Upper lobe of left lung (tissue), 6 donors: Measurements from ENCODE around the gene LMTK2. TPM values are rescaled to one million over a fixed set of nuclear protein-coding genes. Genes with fewer than 3 reads are reported as not detected.

ENCODE experiments used
- ATAC-seq, 2 donors: fragments of 200-7000 bp; cut with Tn5 transposase; one replicate each; pipeline ENCODE4 v1.9.1; 2022; ENCODE audit warnings: mild to moderate bottlenecking in 2 of 2, moderate library complexity in 2 of 2; ENCODE audit not compliant: low FRiP score in 2 of 2
- DNase-seq, 2 donors: peaks; one replicate each; pipeline ENCODE4 v3.0.0-alpha.2; 2019 to 2020
- H3K27ac ChIP-seq, 4 donors: fragments of 200-600 bp; sonication (generic); one replicate each; pipeline ENCODE4 v1.5.1; 2016 to 2019
- H3K27me3 ChIP-seq, 4 donors: fragments of 200-600 bp; sonication (generic); one replicate each; pipeline ENCODE4 v1.5.1; 2017 to 2019
- H3K36me3 ChIP-seq, 4 donors: fragments of 200-600 bp; sonication (generic); one replicate each; pipeline ENCODE4 v1.5.1; 2016 to 2019
- H3K4me1 ChIP-seq, 4 donors: fragments of 200-600 bp; sonication (generic); one replicate each; pipeline ENCODE4 v1.5.1; 2018 to 2019
- H3K4me3 ChIP-seq, 4 donors: fragments of 200-600 bp; sonication (generic); one replicate each; pipeline ENCODE4 v1.5.1; 2017 to 2019; ENCODE audit warnings: mild to moderate bottlenecking in 2 of 4, moderate library complexity in 1 of 4
- H3K9me3 ChIP-seq, 4 donors: fragments of 200-600 bp; sonication (generic); one replicate each; pipeline ENCODE4 v1.5.1; 2018 to 2019
- EP300 ChIP-seq, 4 donors: sonication (generic); formaldehyde crosslinking; IDR thresholded peaks; one replicate each; pipeline ENCODE4 v1.5.1; 2017; ENCODE audit warnings: antibody characterized with exemption in 4 of 4, control low read depth in 2 of 4
- POLR2A ChIP-seq, 4 donors: fragments of 450-650 bp; IDR thresholded peaks; one replicate each; pipeline ENCODE4 v1.5.1; 2016 to 2017; ENCODE audit warnings: antibody characterized with exemption in 4 of 4, mild to moderate bottlenecking in 2 of 4
- POLR2AphosphoS5 ChIP-seq, 2 donors: sonication (generic); formaldehyde crosslinking; IDR thresholded peaks; one replicate each; pipeline ENCODE4 v1.5.1; 2017; ENCODE audit warnings: antibody characterized with exemption in 2 of 2
- WGBS, 2 donors: methylation state at CpG; one replicate each; pipeline ENCODE4 v1.1.5; 2017 to 2018; 5-methylcytosine and 5-hydroxymethylcytosine counted together
- total RNA-seq, 6 donors: library from RNA; depleted of rRNA in 4 of 6; stranded (reverse); fragments of >200 nt in 4 of 6; gene quantifications; one replicate each; pipeline versions ENCODE4 v1.1.0 to v1.2.1, GENCODE V29; 2016 to 2021
- TF ChIP-seq, protein P1 (sequence below), 6 experiments: fragments of 450-650 bp in 4 of 6; fragments of 200-600 bp in 2 of 6; sonication (generic) in 2 of 6; IDR thresholded peaks; one replicate each; pipeline ENCODE4 v1.5.1; 2016 to 2019; ENCODE audit warnings: antibody characterized with exemption in 6 of 6
- donor health status: DM: no; HTN: no; CAD: no; lungs with moderate emphysema.
- donor health status: DM: no; HTN: yes; CAD: no; lungs with severe emphysema.

LMTK2 gene
- total RNA-seq, 6 donors from 2014 or later: 27.6 to 65.8 (median 37.5) TPM

DNA sequence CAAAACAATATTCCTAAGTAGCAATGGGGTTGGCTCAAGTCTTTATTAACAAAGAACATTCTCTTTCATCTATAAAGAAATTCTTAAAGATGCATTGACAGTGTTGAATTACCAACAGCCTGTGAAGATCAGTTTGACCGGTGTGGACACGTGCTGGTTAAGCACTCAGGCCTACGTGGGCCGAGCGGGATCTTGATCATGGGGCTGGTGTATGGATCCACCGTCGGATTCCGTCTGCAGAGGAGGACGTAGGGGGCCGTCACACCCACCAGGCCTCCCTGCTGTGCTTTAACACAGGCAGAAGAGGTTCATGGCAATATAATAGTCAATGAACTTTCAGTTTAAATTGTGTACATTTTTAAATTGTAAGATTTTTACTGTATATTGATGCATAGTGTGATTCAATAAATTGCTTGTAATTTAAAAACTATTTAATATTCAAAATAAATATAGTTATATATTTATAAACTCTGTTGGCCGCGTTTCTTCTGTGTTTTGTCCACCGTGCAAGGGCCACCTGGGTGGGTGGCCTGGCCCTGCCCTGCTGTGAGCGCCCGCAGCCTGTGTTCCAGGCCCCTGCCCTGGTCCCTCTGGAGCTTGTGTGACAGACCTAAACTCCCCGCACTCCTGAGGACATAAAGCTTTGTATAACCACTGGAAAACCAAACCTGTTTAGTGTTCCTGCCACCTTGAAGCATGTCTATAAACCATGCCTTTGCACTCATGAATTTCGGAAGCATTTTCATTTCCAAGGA, 102.7 kb downstream of the LMTK2 start:
- H3K4me1 ChIP-seq: peaks cover 4 to 18% (median 10%) of the 10 kb centered on the region in 4 donors
- peak in 1 of 2 donors; percentile 16 for DNase-seq
- H3K36me3 ChIP-seq: peaks cover 9 to 35% (median 29%) of the 10 kb centered on the region in 4 donors
- no peak overlapping the region for H3K4me3 ChIP-seq
- TF ChIP-seq EP300 (IDR thresholded peaks at IDR 0.05) (no peak), POLR2A (IDR thresholded peaks at IDR 0.05) (no peak), POLR2AphosphoS5 (IDR thresholded peaks at IDR 0.05) (no peak)
- TF ChIP-seq, protein P1, sequence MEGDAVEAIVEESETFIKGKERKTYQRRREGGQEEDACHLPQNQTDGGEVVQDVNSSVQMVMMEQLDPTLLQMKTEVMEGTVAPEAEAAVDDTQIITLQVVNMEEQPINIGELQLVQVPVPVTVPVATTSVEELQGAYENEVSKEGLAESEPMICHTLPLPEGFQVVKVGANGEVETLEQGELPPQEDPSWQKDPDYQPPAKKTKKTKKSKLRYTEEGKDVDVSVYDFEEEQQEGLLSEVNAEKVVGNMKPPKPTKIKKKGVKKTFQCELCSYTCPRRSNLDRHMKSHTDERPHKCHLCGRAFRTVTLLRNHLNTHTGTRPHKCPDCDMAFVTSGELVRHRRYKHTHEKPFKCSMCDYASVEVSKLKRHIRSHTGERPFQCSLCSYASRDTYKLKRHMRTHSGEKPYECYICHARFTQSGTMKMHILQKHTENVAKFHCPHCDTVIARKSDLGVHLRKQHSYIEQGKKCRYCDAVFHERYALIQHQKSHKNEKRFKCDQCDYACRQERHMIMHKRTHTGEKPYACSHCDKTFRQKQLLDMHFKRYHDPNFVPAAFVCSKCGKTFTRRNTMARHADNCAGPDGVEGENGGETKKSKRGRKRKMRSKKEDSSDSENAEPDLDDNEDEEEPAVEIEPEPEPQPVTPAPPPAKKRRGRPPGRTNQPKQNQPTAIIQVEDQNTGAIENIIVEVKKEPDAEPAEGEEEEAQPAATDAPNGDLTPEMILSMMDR (IDR thresholded peaks at IDR 0.05): no peak
- ATAC-seq: no peak
- no peaks in the 10 kb centered on the region for H3K9me3 ChIP-seq
- no peak overlapping the region for H3K27ac ChIP-seq
- peaks cover 0 to 12% (median 0%) of the 10 kb centered on the region in 4 donors for H3K27me3 ChIP-seq
- WGBS, 2 donors: 94% methylated on average over 17 of the region's 17 CpGs

- ATAC-seq (no peak), DNase-seq (peak; percentile 46 to 82)
- H3K4me1 ChIP-seq: peaks cover 4 to 18% (median 7%) of the 10 kb centered on the region in 4 donors
- WGBS, 2 donors: 6 to 11% methylated on average over 7 to 16 of the region's 49 CpGs
- peaks cover 5 to 25% (median 20%) of the 10 kb centered on the region in 4 donors for H3K36me3 ChIP-seq
- H3K27me3 ChIP-seq: peaks cover 0 to 12% (median 0%) of the 10 kb centered on the region in 4 donors
- TF ChIP-seq POLR2AphosphoS5 (IDR thresholded peaks at IDR 0.05) (no peak), POLR2A (IDR thresholded peaks at IDR 0.05) (no peak)
- TF ChIP-seq, protein P1 (IDR thresholded peaks at IDR 0.05): no peak
- peak overlapping the region; percentile 16 to 50 (median 42) for H3K4me3 ChIP-seq
- no peak overlapping the region for H3K27ac ChIP-seq
- H3K9me3 ChIP-seq: no peaks in the 10 kb centered on the region
Observed at GRCh38 chr7:98210513-98211220, 104.0 kb downstream of the LMTK2 start.

DNA sequence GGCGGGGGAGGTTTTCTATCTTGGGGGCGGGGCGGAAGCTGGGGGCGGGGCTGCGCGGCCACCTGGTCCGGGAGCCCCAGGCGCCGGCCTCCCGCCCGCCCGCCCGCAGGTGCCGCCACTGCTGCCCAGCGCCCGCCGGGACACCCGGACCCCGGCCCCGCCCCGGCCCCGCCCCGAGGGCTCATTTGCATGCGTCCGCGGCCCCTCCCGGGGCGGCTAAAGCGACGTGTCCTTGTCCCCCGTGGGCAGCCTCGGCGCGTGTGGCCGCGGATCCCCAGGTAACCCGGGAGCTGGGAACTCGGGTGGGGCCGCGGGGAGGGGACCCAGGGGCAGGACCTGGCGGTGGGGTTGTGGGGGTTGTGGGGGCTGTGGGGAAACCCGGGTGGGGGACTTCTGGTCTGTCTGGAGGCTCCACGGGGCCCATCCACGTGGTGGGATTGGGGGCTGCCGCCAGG, 104.6 kb downstream of the LMTK2 start, which contains the start of gene BHLHA15:
TSS of gene BHLHA15 (plus strand) at position 219 of the 455 bp plus-strand sequence. CDS start 871 bp downstream, outside the sequence.
- TF ChIP-seq, protein P1 (IDR thresholded peaks at IDR 0.05): no peak
- TF ChIP-seq EP300 (IDR thresholded peaks at IDR 0.05): no peak
- no peak for TF ChIP-seq POLR2AphosphoS5 (IDR thresholded peaks at IDR 0.05)
- TF ChIP-seq POLR2A (IDR thresholded peaks at IDR 0.05): no peak
- no peaks in the 10 kb centered on the region for H3K9me3 ChIP-seq
- DNase-seq (peak; percentile 63 to 93), ATAC-seq (no peak)
- H3K4me3 ChIP-seq: peak within 1 kb of the TSS; percentile 16 to 50 (median 42)
- peaks cover 0 to 12% (median 0%) of the 10 kb centered on the region in 4 donors for H3K27me3 ChIP-seq
- H3K27ac ChIP-seq: no peak within 1 kb of the TSS
- H3K36me3 ChIP-seq: peaks cover 0 to 25% (median 18%) of the 10 kb centered on the region in 4 donors
- peaks cover 4 to 18% (median 7%) of the 10 kb centered on the region in 4 donors for H3K4me1 ChIP-seq
- no CpG with 5 or more reads among the region's 45 CpGs for WGBS, 2 donors

DNA sequence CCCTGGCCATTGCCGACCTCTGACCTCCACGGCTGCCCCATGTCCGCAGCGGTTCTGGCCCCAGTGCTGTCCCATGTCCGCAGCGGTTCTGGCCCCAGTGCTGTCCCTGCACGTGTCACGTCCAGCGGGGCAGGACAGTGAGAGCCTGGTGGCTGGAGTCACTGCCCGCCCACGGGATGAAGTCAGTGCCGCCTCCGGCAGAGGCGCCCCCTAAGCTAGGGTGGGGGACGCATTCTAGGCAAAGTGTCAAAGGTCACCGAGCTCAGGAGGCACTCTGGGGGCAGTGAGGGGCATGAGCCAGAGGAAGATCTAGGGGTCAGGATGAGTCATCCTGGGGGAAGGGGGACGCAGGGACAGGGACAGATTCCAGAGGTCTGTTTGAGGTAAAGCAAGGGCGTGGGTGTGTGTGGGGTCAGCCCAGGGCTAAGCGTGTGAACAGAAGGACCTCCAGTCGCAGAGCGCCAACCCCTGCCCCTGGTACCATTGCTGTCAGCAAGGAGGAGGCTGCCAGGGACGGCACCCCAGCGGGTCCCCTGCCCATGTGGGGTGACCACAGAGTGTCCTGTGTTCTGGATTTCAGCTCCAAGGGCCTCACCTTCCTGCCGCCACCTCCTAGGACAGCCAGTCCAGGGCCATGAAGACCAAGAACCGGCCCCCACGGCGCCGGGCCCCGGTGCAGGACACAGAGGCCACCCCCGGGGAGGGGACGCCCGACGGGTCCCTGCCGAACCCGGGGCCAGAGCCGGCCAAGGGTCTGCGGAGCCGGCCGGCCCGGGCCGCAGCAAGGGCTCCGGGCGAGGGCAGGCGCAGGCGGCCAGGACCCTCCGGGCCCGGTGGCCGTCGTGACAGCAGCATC, 105.2 kb downstream of the LMTK2 start:
- Histone ChIP-seq H3K27me3 (peaks cover 0 to 12% (median 0%) of the 10 kb centered on the region in 4 donors), H3K36me3 (peaks cover 3 to 25% (median 15%) of the 10 kb centered on the region in 4 donors), H3K9me3 (no peaks in the 10 kb centered on the region), H3K4me1 (peaks cover 4 to 18% (median 7%) of the 10 kb centered on the region in 4 donors), H3K27ac (no peak overlapping the region), H3K4me3 (peak overlapping the region in 3 of 4 donors; percentile 40 to 50 (median 43))
- 88 to 92% methylated on average over 21 to 43 of the region's 49 CpGs for WGBS, 2 donors
- ATAC-seq (no peak), DNase-seq (peak; percentile 21 to 83)
- TF ChIP-seq, protein P1 (IDR thresholded peaks at IDR 0.05): no peak
- no peak for TF ChIP-seq POLR2AphosphoS5 (IDR thresholded peaks at IDR 0.05)
- TF ChIP-seq EP300 (IDR thresholded peaks at IDR 0.05): no peak
- no peak for TF ChIP-seq POLR2A (IDR thresholded peaks at IDR 0.05)
